Endothelial cell of umbilical vein (primary cell): Measurements from ENCODE around the gene SIGLEC10.

ENCODE experiments used
- GATA2 ChIP-seq: IDR thresholded peaks from 2 replicates; pipeline ENCODE4 v1.7.0; 2011; ENCODE audit warnings: low read depth, mild to moderate bottlenecking, moderate library complexity, mixed read lengths, low read length; ENCODE audit not compliant: insufficient read length, insufficient read depth
- JUN ChIP-seq: IDR thresholded peaks from 2 replicates; pipeline ENCODE4 v1.6.1; 2011; ENCODE audit warnings: borderline replicate concordance, low read depth; ENCODE audit not compliant: insufficient read length, insufficient read depth
- MYC ChIP-seq: IDR thresholded peaks from one replicate; pipeline ENCODE4 v1.6.1; 2011; ENCODE audit warnings: mild to moderate bottlenecking, low read depth, low read length
- POLR2A ChIP-seq: IDR thresholded peaks from 2 replicates; pipeline ENCODE4 v1.6.1; 2012; ENCODE audit warnings: low read depth, mild to moderate bottlenecking, control low read depth, low read length
- TF ChIP-seq, protein P1 (sequence below), 2 donors: IDR thresholded peaks; 1 replicate in 1 of 2; 2 replicates in 1 of 2; pipeline ENCODE4 v1.5.1; 2011; ENCODE audit warnings: low read length in 2 of 2, mild to moderate bottlenecking in 2 of 2, moderate library complexity in 2 of 2, control low read depth in 1 of 2, inconsistent platforms in 1 of 2, low read depth in 1 of 2; ENCODE audit not compliant: insufficient read depth in 1 of 2; ENCODE audit errors: extremely low read depth in 1 of 2
- TF ChIP-seq, protein P2 (sequence below): IDR thresholded peaks from 2 replicates; pipeline ENCODE4 v1.6.1; 2011; ENCODE audit not compliant: insufficient read depth, insufficient read length

DNA sequence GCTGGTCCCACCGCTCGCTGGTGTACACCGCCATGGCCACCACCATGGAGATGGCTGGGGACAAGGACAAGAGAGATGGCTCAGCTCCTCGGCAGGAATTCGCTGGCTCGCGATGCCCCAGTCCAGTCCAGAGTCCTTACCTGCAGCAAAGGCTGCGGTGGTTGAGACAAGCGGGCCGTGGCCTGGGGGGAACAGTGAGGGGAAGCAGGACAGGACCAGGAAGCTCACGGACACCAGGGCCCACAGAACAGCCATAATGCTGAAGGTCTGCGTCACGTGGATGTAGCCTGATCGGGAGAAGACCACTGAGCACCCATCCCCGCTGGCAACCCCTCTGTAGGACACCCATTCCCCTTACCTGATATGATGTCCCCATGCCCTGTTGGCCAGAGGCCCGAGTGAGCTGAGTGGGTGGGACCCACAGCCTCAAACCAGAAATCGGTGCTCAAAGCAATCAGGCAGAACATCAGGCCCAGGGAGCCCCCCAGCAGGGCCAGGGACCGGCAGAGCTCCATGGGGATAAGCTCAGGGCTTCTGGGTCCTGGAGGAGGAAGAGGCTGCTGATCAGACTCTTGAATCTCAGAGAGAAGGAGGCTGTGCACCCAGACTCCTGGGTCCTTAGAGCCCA is 45.3 kb downstream of the SIGLEC10 start:
- TF ChIP-seq, protein P1, sequence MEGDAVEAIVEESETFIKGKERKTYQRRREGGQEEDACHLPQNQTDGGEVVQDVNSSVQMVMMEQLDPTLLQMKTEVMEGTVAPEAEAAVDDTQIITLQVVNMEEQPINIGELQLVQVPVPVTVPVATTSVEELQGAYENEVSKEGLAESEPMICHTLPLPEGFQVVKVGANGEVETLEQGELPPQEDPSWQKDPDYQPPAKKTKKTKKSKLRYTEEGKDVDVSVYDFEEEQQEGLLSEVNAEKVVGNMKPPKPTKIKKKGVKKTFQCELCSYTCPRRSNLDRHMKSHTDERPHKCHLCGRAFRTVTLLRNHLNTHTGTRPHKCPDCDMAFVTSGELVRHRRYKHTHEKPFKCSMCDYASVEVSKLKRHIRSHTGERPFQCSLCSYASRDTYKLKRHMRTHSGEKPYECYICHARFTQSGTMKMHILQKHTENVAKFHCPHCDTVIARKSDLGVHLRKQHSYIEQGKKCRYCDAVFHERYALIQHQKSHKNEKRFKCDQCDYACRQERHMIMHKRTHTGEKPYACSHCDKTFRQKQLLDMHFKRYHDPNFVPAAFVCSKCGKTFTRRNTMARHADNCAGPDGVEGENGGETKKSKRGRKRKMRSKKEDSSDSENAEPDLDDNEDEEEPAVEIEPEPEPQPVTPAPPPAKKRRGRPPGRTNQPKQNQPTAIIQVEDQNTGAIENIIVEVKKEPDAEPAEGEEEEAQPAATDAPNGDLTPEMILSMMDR (IDR thresholded peaks at IDR 0.05; ENCODE audit: extremely low read depth in 1 of 2, insufficient read depth in 1 of 2, low read depth in 1 of 2, low read length in 2 of 2), result no peak
- no peak for TF ChIP-seq POLR2A
- TF ChIP-seq GATA2, result no peak
- no peak for TF ChIP-seq JUN
- TF ChIP-seq, protein P2, sequence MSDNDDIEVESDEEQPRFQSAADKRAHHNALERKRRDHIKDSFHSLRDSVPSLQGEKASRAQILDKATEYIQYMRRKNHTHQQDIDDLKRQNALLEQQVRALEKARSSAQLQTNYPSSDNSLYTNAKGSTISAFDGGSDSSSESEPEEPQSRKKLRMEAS, result no peak
- TF ChIP-seq MYC, result no peak
